GM21447 (cell line): Measurements from ENCODE around the gene OR2AG1.
A peak's percentile ranks its signal among the peaks of the same experiment; 100 is the strongest.
"Not testable (repeated sequence)": the region's sequence is repeated elsewhere in the genome, so short reads cannot be mapped to it uniquely, and the experiment has no call there.

ENCODE experiments used
- ATAC-seq: cut with Tn5 transposase; IDR thresholded peaks from one replicate; pipeline ENCODE4 v1.9.1; 2021; ENCODE audit not compliant: unreplicated experiment

The OR2AG1 gene

DNA sequence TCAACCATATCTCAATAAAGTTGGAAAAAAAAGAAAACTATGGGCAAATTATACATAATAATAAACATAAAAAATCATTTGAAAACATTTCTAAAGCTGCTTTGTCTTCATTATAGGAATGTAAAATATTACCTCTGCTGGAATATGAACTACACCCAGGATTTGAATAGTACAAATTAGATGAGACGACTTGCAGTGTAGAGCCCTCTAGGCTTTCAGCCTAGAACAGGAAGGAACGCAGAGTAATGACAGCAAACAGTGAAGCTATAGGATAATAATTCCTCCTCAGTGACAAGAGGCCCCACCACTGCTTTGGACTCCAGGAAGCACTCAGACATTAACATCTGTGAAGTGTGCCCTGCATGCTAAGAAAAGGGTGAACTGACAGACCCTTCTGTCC lies 7.7 kb downstream of the OR2AG1 start:
- ATAC-seq: no peak

- no peak for ATAC-seq
These were observed 11.8 kb downstream of the OR2AG1 start for GRCh38 chr11:6794639-6795038.

DNA sequence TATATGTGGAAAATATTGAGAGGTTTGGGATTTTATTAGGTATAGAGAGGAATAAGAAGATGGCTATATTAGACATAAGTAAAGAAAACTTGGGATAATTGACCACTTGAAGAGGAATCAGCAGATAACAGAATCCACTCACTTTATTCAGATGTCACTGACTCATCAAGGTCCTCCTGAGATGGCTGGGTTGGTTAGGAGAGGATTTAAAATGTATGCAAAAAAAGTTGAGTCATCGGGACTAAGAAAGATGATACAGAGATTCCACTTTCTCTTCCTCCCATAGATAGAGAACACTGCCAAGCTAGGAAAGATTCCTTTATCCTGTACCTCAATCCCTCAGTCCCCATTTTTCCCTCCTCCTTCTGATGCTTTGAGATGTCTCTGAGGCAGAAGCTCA lies 16.6 kb downstream of the OR2AG1 start, which contains the start of gene OR6A2:
Gene OR6A2 (minus strand): TSS at position 288 of the 400 bp plus-strand sequence. CDS start 3,981 bp downstream, outside the sequence.
- ATAC-seq: no peak

- not testable (repeated sequence) for ATAC-seq
These were observed 18.3 kb downstream of the OR2AG1 start for GRCh38 chr11:6801075-6801474.

DNA sequence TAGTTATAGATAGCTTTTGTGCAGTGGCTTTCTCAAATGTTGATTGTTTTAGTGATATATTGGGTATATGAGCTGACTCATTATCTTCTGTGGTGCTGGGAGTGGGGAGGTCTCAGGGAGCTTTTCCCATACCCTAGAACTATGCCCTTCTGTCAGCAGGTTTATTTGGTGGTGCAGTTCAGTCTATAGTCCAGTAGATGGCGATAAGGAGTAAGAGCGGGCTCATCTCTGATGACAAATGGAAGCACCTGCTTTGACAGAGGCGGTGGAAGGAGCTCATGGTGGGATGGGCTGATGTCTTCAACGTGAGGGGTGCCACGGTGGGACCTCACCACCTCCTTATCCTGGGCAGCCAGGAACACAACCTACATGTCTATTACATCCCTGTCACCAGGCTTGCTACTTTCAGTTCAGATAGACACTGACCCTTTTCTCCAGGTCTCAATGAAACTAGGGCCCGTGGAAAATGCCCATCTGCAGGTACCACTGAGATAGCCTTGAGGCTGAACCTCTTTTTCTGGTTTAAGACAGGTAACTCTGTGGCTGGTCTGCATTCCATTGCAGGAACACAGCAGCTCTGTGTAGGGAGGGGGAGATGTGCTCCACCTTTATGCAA lies 29.7 kb downstream of the OR2AG1 start:
- peak; percentile 79 for ATAC-seq

GRCh38 chr11:6813656-6814055 lies 30.8 kb downstream of the OR2AG1 start:
- ATAC-seq: no peak

DNA sequence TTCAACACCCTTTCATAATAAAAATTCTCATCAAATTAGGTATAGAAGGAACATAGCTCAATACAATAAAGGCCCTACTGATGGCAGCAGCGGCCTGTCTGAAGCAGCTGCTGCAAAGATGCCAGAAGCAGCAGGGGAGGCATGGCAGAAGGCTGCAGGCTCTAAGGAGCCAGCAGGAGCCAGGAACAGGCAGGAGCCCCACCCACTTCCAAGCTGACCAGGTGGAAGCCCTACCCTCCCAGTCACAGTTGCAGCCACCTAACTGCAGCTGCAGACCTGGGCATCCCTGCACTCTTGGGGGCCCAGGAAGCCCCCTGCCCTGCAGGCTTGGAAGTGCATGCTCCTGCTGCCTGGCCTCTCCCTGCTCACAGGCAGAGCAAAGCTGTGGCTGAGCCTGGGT lies 34.9 kb downstream of the OR2AG1 start:
- no peak for ATAC-seq

DNA sequence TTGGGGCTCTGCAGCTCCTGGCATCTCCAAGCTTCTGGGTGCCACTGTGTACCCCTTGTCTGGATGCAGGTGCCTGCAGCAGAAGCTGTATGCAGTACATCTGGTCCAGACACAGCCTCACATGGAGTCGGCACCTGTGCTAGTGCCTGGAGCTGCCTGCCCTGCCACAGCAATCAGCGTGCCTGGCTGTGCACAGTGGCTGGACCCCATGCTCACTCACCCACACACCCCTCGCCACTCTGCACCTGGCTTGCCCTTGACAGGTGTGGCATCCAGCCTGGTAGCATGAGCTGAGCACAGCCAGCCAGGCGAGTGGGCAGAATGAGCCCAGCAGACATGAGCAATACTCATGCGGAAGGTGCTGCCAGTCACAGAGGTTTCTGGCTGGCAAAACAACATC lies 36.1 kb downstream of the OR2AG1 start:
- no peak for ATAC-seq

- no peak for ATAC-seq
These were observed 41.5 kb downstream of the OR2AG1 start for GRCh38 chr11:6824136-6824823.

DNA sequence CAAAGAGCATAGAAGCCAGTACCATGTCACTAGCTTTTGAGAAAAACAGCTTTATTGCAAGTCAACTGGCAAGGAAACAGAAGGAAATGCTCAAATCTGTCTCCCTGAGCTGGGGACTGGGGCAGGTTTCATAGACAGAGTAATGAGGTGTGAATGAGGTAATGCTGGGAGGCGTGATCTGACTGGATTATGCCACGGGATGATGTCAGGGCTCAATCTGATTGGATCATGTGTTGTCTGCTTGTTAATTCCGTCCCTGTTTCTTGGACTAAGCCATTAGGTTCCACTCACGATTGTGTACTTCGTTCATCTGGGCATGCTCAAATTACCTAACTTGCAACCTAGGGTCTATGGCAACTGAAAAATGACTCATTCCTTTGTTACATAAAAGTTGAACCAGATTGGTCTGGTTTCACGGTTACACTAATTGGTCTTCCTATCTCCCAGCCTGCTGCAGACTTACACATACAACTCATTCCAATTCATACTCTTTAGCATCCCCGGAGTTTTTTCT lies 42.5 kb downstream of the OR2AG1 start:
- no peak for ATAC-seq

- no peak for ATAC-seq
These were observed 45.3 kb downstream of the OR2AG1 start for GRCh38 chr11:6828103-6828502.

DNA sequence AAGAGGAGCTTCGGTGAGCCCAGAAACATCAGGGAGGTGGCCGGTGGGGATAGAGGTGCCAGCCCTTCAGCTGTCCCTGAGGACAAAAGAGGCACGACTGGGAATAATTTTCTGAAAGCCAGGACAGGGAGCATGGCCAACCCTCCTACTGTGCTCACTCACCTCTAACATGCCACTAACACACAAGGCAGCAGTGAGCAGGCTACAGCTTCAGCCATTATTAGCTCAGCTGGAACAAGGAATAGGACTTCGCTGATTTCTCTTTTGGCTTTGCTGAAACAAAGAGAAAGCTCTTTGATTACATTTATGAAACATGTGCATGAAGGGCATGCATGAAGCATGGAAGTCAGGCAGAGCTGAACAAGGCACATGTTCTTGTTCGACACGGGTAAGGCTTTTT lies 50.5 kb downstream of the OR2AG1 start:
- ATAC-seq: no peak

DNA sequence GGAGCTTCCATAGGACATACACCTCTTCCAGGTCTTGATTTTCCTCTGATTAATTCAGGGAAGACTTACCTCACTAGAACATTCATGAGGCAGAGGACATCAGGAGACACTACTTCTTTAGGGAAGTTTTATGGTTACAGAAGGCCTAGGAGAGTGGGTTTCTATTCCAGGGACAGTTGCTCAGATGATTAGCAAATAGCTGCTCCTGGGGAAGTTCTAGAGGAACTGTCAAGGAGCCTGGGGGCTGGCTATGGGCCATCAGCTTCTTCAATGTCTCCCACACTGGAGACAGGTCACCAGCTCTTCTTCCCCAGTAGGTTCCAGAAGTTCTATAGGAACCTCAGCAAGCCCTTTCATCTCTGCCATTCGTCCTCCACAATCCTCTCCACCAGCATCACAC lies 51.2 kb downstream of the OR2AG1 start:
- no peak for ATAC-seq
